ENCODE data around the gene PTP4A1. TPM values are rescaled to one million over a fixed set of nuclear protein-coding genes. Genes with fewer than 3 reads are reported as not detected.
"Not testable (repeated sequence)": the region's sequence is repeated elsewhere in the genome, so short reads cannot be mapped to it uniquely, and the experiment has no call there.

PTP4A1 gene
- polyA plus RNA-seq (2013, experiment 1 of 2; ENCODE audit: insufficient read length): 75.4 TPM
- polyA plus RNA-seq (2013, experiment 2 of 2; ENCODE audit: insufficient read length): 72.3 TPM

- DNase-seq: peak; percentile 99
Measured at GRCh38 chr6:63572044-63572746, at the start of gene PTP4A1, which contains the start of gene LOC128125822. TSS of gene PTP4A1 (plus strand) at chr6:63572480. CDS start at chr6:63576881, 4,401 bp downstream. TSS of gene LOC128125822 (plus strand) at chr6:63572480.

GRCh38 chr6:63522911-63523287 lies 49.4 kb upstream of the PTP4A1 start:
- DNase-seq: not testable (repeated sequence)

- DNase-seq: no peak
Measured at GRCh38 chr6:63523630-63524029, 48.6 kb upstream of the PTP4A1 start.

- DNase-seq: no peak
Measured at GRCh38 chr6:63525186-63525878, 46.9 kb upstream of the PTP4A1 start.

GRCh38 chr6:63526931-63527330 lies 45.3 kb upstream of the PTP4A1 start:
- DNase-seq: no peak

- peak; percentile 99 for DNase-seq
Measured at GRCh38 chr6:63527658-63528514, 44.4 kb upstream of the PTP4A1 start.

- DNase-seq: peak; percentile 24
Measured at GRCh38 chr6:63529498-63529897, 42.8 kb upstream of the PTP4A1 start.

- no peak for DNase-seq
Measured at GRCh38 chr6:63530182-63530581, 42.1 kb upstream of the PTP4A1 start.

GRCh38 chr6:63530991-63531390 lies 41.3 kb upstream of the PTP4A1 start:
- no peak for DNase-seq

GRCh38 chr6:63533026-63533425 lies 39.3 kb upstream of the PTP4A1 start:
- DNase-seq: no peak

GRCh38 chr6:63533952-63534351 lies 38.3 kb upstream of the PTP4A1 start:
- no peak for DNase-seq

- peak; percentile 12 for DNase-seq
Measured at GRCh38 chr6:63537201-63537958, 34.9 kb upstream of the PTP4A1 start.

GRCh38 chr6:63537959-63538300 lies 34.4 kb upstream of the PTP4A1 start:
- DNase-seq: no peak

- DNase-seq: no peak
Measured at GRCh38 chr6:63538550-63538949, 33.7 kb upstream of the PTP4A1 start.

GRCh38 chr6:63543001-63543400 lies 29.3 kb upstream of the PTP4A1 start:
- no peak for DNase-seq

- DNase-seq: peak; percentile 43
Measured at GRCh38 chr6:63543982-63544381, 28.3 kb upstream of the PTP4A1 start.

- DNase-seq: no peak
Measured at GRCh38 chr6:63546236-63546635, 26.0 kb upstream of the PTP4A1 start.

GRCh38 chr6:63546697-63547096 lies 25.6 kb upstream of the PTP4A1 start:
- DNase-seq: no peak

- DNase-seq: no peak
Measured at GRCh38 chr6:63549076-63549475, 23.2 kb upstream of the PTP4A1 start.

GRCh38 chr6:63553208-63553607 lies 19.1 kb upstream of the PTP4A1 start:
- no peak for DNase-seq

- no peak for DNase-seq
Measured at GRCh38 chr6:63553900-63554299, 18.4 kb upstream of the PTP4A1 start.

GRCh38 chr6:63554782-63555181 lies 17.5 kb upstream of the PTP4A1 start:
- DNase-seq: no peak
